H9 (cell line): ENCODE results near the gene ITPR2. TPM values are rescaled to one million over a fixed set of nuclear protein-coding genes. Genes with fewer than 3 reads are reported as not detected.

ENCODE experiments used
- DNase-seq: peaks from one replicate; pipeline ENCODE4 v3.0.0-alpha.2; 2017
- H2AFZ ChIP-seq: one replicate; pipeline ENCODE4 v1.6.1; 2013; ENCODE audit warnings: mild to moderate bottlenecking, low read length, control low read depth, moderate library complexity
- H2AK5ac ChIP-seq: 2 replicates; pipeline ENCODE4 v1.6.1; 2013; ENCODE audit warnings: low read length, control low read depth, mixed read lengths; ENCODE audit not compliant: insufficient read length
- H2BK120ac ChIP-seq: one replicate; pipeline ENCODE4 v1.6.1; 2013; ENCODE audit warnings: low read depth, mild to moderate bottlenecking, low read length, control low read depth, inconsistent platforms; ENCODE audit not compliant: poor library complexity, severe bottlenecking
- H2BK12ac ChIP-seq: 2 replicates; pipeline ENCODE4 v1.6.1; 2013; ENCODE audit warnings: low read length, control low read depth, mixed read lengths, low read depth; ENCODE audit not compliant: insufficient read length
- H2BK15ac ChIP-seq: 2 replicates; pipeline ENCODE4 v1.6.1; 2013; ENCODE audit warnings: low read depth, low read length, control low read depth
- H2BK20ac ChIP-seq: one replicate; pipeline ENCODE4 v1.6.1; 2013; ENCODE audit warnings: low read depth, mild to moderate bottlenecking, low read length, control low read depth, inconsistent platforms; ENCODE audit not compliant: poor library complexity, severe bottlenecking
- H2BK5ac ChIP-seq: 2 replicates; pipeline ENCODE4 v1.6.1; 2013; ENCODE audit warnings: low read length, control low read depth, mixed read lengths; ENCODE audit not compliant: insufficient read length
- H3K14ac ChIP-seq: 2 replicates; pipeline ENCODE4 v1.6.1; 2013; ENCODE audit warnings: low read length, control low read depth; ENCODE audit not compliant: insufficient read depth
- H3K18ac ChIP-seq: 2 replicates; pipeline ENCODE4 v1.6.1; 2013; ENCODE audit warnings: low read depth, mild to moderate bottlenecking, mixed read lengths, low read length, control low read depth; ENCODE audit not compliant: insufficient read length
- H3K23ac ChIP-seq: 2 replicates; pipeline ENCODE4 v1.6.1; 2013; ENCODE audit warnings: low read length, control low read depth, mixed read lengths, low read depth; ENCODE audit not compliant: insufficient read length
- H3K23me2 ChIP-seq: 2 replicates; pipeline ENCODE4 v1.6.1; 2013; ENCODE audit warnings: low read depth, mild to moderate bottlenecking, mixed read lengths, low read length, control low read depth; ENCODE audit not compliant: insufficient read length, poor library complexity, severe bottlenecking
- H3K27ac ChIP-seq: 2 replicates; pipeline ENCODE4 v1.5.1; 2013; ENCODE audit warnings: low read length, control low read depth, mixed read lengths, low read depth; ENCODE audit not compliant: insufficient read length
- H3K27me3 ChIP-seq: 2 replicates; pipeline ENCODE4 v1.6.1; 2013; ENCODE audit warnings: low read length, control low read depth, inconsistent platforms; ENCODE audit not compliant: insufficient read depth
- H3K4ac ChIP-seq: 2 replicates; pipeline ENCODE4 v1.6.1; 2013; ENCODE audit warnings: low read depth, mild to moderate bottlenecking, control low read depth, inconsistent platforms, low read length, moderate library complexity
- H3K4me1 ChIP-seq: 2 replicates; pipeline ENCODE4 v1.6.1; 2013; ENCODE audit warnings: low read length, control low read depth, inconsistent platforms; ENCODE audit not compliant: insufficient read depth
- H3K4me2 ChIP-seq: 2 replicates; pipeline ENCODE4 v1.6.1; 2013; ENCODE audit warnings: low read length, control low read depth, mixed read lengths; ENCODE audit not compliant: insufficient read length, insufficient read depth
- H3K56ac ChIP-seq: 2 replicates; pipeline ENCODE4 v1.6.1; 2013; ENCODE audit warnings: low read depth, mild to moderate bottlenecking, mixed read lengths, low read length, control low read depth; ENCODE audit not compliant: insufficient read length
- H3K79me1 ChIP-seq: 2 replicates; pipeline ENCODE4 v1.6.1; 2013; ENCODE audit warnings: low read depth, mild to moderate bottlenecking, moderate library complexity, low read length, control low read depth, inconsistent platforms; ENCODE audit not compliant: insufficient read depth, poor library complexity, severe bottlenecking
- H3K79me2 ChIP-seq: 2 replicates; pipeline ENCODE4 v1.6.1; 2013; ENCODE audit warnings: low read length, control low read depth, inconsistent platforms; ENCODE audit not compliant: insufficient read depth
- H3K9ac ChIP-seq: 2 replicates; pipeline ENCODE4 v1.6.1; 2013; ENCODE audit warnings: low read length, control low read depth, mixed read lengths; ENCODE audit not compliant: insufficient read length; ENCODE audit errors: extremely low read depth
- H3K9me3 ChIP-seq: one replicate; pipeline ENCODE4 v1.6.1; 2013; ENCODE audit warnings: low read depth, low read length, inconsistent platforms; ENCODE audit not compliant: control insufficient read depth
- H3T11ph ChIP-seq: one replicate; pipeline ENCODE4 v1.6.1; 2013; ENCODE audit warnings: mild to moderate bottlenecking, low read length, control low read depth, inconsistent platforms
- H4K20me1 ChIP-seq: one replicate; pipeline ENCODE4 v1.6.1; 2013; ENCODE audit not compliant: control insufficient read depth, insufficient read length, insufficient read depth
- H4K5ac ChIP-seq: 2 replicates; pipeline ENCODE4 v1.6.1; 2013; ENCODE audit warnings: low read depth, mild to moderate bottlenecking, mixed read lengths, low read length, control low read depth; ENCODE audit not compliant: insufficient read length
- H4K8ac ChIP-seq: replicated peaks from 2 replicates; pipeline ENCODE4 v1.6.1; 2013; ENCODE audit warnings: low read length, control low read depth, mixed read lengths, low read depth; ENCODE audit not compliant: insufficient read length
- H4K91ac ChIP-seq: 2 replicates; pipeline ENCODE4 v1.6.1; 2013; ENCODE audit warnings: low read depth, mild to moderate bottlenecking, moderate library complexity, mixed read lengths, low read length, control low read depth; ENCODE audit not compliant: insufficient read length
- H3K27ac Mint-ChIP-seq, 3 experiments: 2 replicates in 2 of 3; 3 replicates in 1 of 3; pipeline ENCODE4 v1.8.0; 2020 to 2021; ENCODE audit warnings: mixed read lengths in 3 of 3, mild to moderate bottlenecking in 1 of 3, moderate library complexity in 1 of 3
- H3K27me3 Mint-ChIP-seq: 2 replicates; pipeline ENCODE4 v1.8.0; 2021; ENCODE audit warnings: low read depth, mild to moderate bottlenecking, moderate library complexity, mixed read lengths
- H3K36me3 Mint-ChIP-seq, 3 experiments: 2 replicates in 2 of 3; 3 replicates in 1 of 3; pipeline ENCODE4 v1.8.0; 2020 to 2021; ENCODE audit warnings: low read depth in 3 of 3, mixed read lengths in 3 of 3; ENCODE audit not compliant: insufficient read depth in 1 of 3
- H3K4me1 Mint-ChIP-seq, 2 experiments: 2 replicates each; pipeline ENCODE4 v1.8.0; 2020; ENCODE audit warnings: mixed read lengths in 2 of 2
- H3K4me3 Mint-ChIP-seq, 2 experiments: 2 replicates in 1 of 2; 3 replicates in 1 of 2; pipeline ENCODE4 v1.8.0; 2020 to 2021; ENCODE audit warnings: mild to moderate bottlenecking in 2 of 2, mixed read lengths in 2 of 2, moderate library complexity in 1 of 2
- H3K9me3 Mint-ChIP-seq, 2 experiments: 2 replicates in 1 of 2; 3 replicates in 1 of 2; pipeline ENCODE4 v1.8.0; 2020; ENCODE audit warnings: mild to moderate bottlenecking in 2 of 2, mixed read lengths in 2 of 2, moderate library complexity in 1 of 2
- CTCF ChIP-seq: fragments of 200-600 bp; sonication (generic); conservative IDR thresholded peaks from 3 replicates; pipeline ENCODE4 v1.8.0; 2021; ENCODE audit warnings: antibody characterized with exemption, mild to moderate bottlenecking
- WGBS: extraction: QIAGEN DNeasy Blood & Tissue Kit; methylation state at CpG from one replicate; pipeline ENCODE4 v1.1.7; 2013; ENCODE audit warnings: missing lambda C conversion rate, low lambda C conversion rate, mixed read lengths; ENCODE audit not compliant: insufficient read length; ENCODE audit errors: extremely low coverage; 5-methylcytosine and 5-hydroxymethylcytosine counted together
- total RNA-seq: library from RNA; stranded (reverse); gene quantifications from 2 replicates; pipeline ENCODE4 v1.2.1, GENCODE V29; 2021

Gene ITPR2
- total RNA-seq, 1 experiment from 2014 or later: 14.8 TPM

GRCh38 chr12:26389343-26389742 lies 443.7 kb downstream of the ITPR2 start:
- Histone ChIP-seq H3K79me2 (no peaks in the 10 kb centered on the region; the same call in 1 of the 2 replicates), H3K18ac (no peak overlapping the region), H3K56ac (no peak overlapping the region), H2BK12ac (no peak overlapping the region), H2AFZ (no peak overlapping the region), H3K79me1 (no peaks in the 10 kb centered on the region), H3K4me2 (no peak overlapping the region), H2BK20ac (no peak overlapping the region), H3T11ph (no peak overlapping the region), H2BK120ac (no peak overlapping the region), H4K20me1 (no peaks in the 10 kb centered on the region), H3K23ac (no peak overlapping the region), H4K91ac (no peak overlapping the region), H3K27me3 (no peaks in the 10 kb centered on the region), H3K4ac (no peak overlapping the region), H4K8ac (no peak overlapping the region), H3K23me2 (no peaks in the 10 kb centered on the region), H3K27ac (no peak overlapping the region), H3K9me3 (no peaks in the 10 kb centered on the region), H2BK15ac (no peak overlapping the region), H3K14ac (no peak overlapping the region), H2AK5ac (no peak overlapping the region), H2BK5ac (no peak overlapping the region), H3K9ac (no peak overlapping the region), H3K4me1 (no peaks in the 10 kb centered on the region), H4K5ac (no peak overlapping the region)
- DNase-seq: no peak
- H3K9me3 Mint-ChIP-seq: no peaks in the 10 kb centered on the region; a peak in 1 of 5 replicates
- H3K36me3 Mint-ChIP-seq: peaks cover 1 to 3% (median 2%) of the 10 kb centered on the region in 3 experiments; a peak in 6 of 7 replicates
- no peaks in the 10 kb centered on the region; the same call in 1 of the 2 replicates for H3K27me3 Mint-ChIP-seq
- H3K4me3 Mint-ChIP-seq: no peak overlapping the region
- H3K27ac Mint-ChIP-seq: no peak overlapping the region
- no peak for TF ChIP-seq CTCF
- no CpG with 5 or more reads among the region's 1 CpG for WGBS
- H3K4me1 Mint-ChIP-seq: no peaks in the 10 kb centered on the region
